ENCODE data around the gene CWF19L1.

DNA sequence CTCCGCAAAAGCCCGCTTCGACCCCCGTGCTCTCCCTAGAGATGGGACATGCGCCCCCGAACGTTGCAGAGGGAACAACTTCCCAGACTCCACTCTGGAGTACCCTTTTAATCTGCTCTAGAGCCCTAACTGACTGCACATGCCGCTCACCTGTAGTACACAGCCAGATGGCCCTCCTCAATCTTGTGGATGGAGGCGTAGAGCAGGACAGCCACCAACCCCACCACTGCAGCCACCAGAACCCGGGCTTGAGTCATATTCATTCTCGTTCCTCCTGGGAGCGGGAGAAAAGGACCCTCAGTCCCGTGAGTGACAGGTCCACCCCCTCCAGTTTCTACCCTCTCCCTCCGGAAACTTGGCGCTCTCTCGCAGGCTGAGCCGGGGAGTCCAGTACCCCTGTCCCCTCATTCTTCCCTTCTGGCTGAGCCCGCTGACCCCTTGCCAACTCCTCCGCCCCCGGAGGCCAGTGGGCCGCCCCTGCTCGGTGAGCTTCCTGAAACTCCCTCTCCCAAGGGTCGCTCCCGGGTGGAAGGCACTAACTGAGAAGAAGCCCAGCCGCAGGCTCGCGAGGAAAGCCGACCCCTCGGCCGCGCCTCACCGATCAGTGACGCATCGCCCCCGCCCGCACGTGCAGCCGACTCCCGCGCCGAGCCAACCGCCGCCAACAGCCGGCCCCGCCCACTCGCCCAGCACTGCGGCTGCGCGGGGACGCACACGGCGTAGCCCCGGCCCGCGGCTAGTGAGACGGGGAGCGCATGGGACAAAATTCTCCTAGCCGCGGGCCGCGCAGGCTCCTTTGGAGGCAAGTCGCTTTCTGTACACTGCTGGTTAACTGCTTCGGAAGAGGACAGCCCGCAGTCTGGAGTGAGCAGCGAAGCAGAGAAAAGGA lies 81.8 kb downstream of the CWF19L1 start, which contains the start of gene ERLIN1:
- TF ChIP-seq, protein P1, sequence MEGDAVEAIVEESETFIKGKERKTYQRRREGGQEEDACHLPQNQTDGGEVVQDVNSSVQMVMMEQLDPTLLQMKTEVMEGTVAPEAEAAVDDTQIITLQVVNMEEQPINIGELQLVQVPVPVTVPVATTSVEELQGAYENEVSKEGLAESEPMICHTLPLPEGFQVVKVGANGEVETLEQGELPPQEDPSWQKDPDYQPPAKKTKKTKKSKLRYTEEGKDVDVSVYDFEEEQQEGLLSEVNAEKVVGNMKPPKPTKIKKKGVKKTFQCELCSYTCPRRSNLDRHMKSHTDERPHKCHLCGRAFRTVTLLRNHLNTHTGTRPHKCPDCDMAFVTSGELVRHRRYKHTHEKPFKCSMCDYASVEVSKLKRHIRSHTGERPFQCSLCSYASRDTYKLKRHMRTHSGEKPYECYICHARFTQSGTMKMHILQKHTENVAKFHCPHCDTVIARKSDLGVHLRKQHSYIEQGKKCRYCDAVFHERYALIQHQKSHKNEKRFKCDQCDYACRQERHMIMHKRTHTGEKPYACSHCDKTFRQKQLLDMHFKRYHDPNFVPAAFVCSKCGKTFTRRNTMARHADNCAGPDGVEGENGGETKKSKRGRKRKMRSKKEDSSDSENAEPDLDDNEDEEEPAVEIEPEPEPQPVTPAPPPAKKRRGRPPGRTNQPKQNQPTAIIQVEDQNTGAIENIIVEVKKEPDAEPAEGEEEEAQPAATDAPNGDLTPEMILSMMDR (IDR thresholded peaks at IDR 0.05), result peak in 2 of 6 experiments; percentile 14 to 20
- peak in 3 of 4 donors; percentile 62 to 76 (median 70) for TF ChIP-seq POLR2A (IDR thresholded peaks at IDR 0.05)

All from esophagus squamous epithelium (tissue), 4 donors.